AG04449 (cell line): Measurements from ENCODE around the gene PNKD.

ENCODE experiments used
- CTCF ChIA-PET: fragments of 350-600 bp; formaldehyde crosslinking; extraction: SDS; loops from one replicate; lab custom pipeline; 2021; ENCODE audit warnings: antibody characterized with exemption; lab: Yijun Ruan, JAX
- POLR2A ChIA-PET: fragments of 400-600, 350-600 bp; formaldehyde crosslinking; extraction: SDS; loops from one replicate; lab custom pipeline; 2020; ENCODE audit warnings: antibody characterized with exemption, inconsistent platforms; lab: Yijun Ruan, JAX
- DNase-seq: peaks from one replicate; pipeline ENCODE4 v3.0.0-alpha.2; 2010; ENCODE audit warnings: low read depth, low spot score
- H3K4me3 ChIP-seq: 2 replicates; pipeline ENCODE4 v1.5.1; 2011; ENCODE audit warnings: low read depth, mild to moderate bottlenecking, control low read depth, low read length
- TF ChIP-seq, protein P1 (sequence below): IDR thresholded peaks from one replicate; pipeline ENCODE4 v1.5.1; 2011; ENCODE audit warnings: mild to moderate bottlenecking, moderate library complexity, low read length, control low read depth, inconsistent platforms; ENCODE audit not compliant: insufficient read depth; ENCODE audit errors: missing control alignments

The PNKD gene

DNA sequence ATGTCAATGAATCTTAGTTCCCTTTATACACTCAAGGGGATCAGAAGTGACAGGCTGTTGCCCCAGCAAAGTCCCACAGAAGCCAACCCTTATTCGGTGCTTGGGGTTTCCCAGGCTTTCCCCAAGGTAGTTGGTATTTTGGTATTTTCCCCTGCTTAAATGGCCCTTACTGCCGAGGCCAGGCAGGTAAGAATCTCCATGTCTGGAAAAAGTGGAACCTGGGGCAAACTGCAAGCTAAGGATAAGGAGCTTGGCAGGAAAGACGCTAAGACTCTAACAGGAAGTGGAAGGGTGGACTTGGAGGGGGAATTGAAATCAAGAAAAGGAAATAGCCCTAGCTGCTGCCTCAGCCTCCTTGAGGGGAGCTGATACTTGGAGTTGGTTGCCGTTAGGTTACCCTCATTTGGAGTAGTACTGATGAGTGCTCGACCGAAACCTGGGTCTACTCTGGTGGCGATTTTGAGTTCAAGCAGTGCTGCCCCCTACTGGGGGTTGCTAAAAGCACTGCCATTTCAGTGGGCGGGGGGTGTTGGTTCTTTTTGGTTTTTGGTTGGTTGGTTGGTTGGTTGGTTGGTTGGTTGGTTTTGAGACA is 12.8 kb upstream of the PNKD start:
- TF ChIP-seq, protein P1, sequence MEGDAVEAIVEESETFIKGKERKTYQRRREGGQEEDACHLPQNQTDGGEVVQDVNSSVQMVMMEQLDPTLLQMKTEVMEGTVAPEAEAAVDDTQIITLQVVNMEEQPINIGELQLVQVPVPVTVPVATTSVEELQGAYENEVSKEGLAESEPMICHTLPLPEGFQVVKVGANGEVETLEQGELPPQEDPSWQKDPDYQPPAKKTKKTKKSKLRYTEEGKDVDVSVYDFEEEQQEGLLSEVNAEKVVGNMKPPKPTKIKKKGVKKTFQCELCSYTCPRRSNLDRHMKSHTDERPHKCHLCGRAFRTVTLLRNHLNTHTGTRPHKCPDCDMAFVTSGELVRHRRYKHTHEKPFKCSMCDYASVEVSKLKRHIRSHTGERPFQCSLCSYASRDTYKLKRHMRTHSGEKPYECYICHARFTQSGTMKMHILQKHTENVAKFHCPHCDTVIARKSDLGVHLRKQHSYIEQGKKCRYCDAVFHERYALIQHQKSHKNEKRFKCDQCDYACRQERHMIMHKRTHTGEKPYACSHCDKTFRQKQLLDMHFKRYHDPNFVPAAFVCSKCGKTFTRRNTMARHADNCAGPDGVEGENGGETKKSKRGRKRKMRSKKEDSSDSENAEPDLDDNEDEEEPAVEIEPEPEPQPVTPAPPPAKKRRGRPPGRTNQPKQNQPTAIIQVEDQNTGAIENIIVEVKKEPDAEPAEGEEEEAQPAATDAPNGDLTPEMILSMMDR = peak; percentile 52
- no peak overlapping the region for H3K4me3 ChIP-seq
- POLR2A ChIA-PET = no interaction called here
- CTCF ChIA-PET = interaction anchor here (0.6 to 7.8 kb wide), 14 partner anchors 9 to 1196 kb away, joined by 3 to 75 read pairs (median 5); partner anchors contain the start of genes AAMP, ARPC2 and PNKD
- no peak for DNase-seq

DNA sequence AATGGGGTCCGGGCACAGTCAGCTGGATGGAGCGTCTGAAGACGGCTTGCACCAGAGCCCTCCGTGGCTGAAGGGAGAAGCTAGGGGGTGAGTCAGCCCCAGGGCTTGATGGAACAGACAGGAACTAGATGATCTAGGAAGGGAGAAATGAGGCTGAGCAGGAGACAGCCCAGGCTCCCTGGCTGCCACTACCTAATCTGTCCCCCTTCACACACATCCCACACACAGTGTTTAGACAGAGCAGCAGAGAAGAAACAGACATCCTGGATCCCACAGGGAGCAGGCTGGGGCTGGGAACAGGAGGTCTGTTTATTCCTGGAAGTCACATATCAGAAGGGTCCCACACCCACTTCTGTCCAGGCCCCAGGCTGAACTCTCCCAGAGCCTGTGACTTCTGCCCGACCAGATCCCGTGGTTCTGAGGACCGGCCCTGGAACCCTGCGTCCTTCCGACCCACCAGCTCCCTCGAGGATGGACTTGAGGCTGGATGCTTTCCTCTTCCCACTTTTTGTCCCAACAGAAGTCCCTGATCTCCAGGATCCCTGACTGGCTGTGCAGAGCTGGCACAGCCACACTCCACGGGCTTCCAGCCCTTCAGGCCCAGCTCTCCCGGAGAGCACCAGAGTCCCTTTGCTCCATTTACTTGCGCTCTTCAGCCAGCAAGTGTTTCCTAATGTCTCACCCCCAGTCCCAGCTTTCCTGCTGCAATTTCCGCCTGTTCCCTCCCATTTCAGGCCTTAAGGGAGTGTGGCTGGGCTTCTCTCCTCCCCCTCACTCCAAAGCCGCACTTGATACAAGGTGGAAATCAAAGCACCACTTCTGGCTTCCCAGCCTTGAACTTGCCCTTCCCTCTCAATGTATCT is 11.0 kb upstream of the PNKD start:
- ChIA-PET CTCF (interaction anchor here (1.2 to 7.8 kb wide), 9 partner anchors 11 to 90 kb away, joined by 3 to 75 read pairs (median 5); partner anchors contain the start of genes AAMP and PNKD), POLR2A (interaction anchor here (0.6 to 1.8 kb wide), 7 partner anchors 11 to 88 kb away, joined by 3 to 5 read pairs (median 3); partner anchors contain the start of genes AAMP and PNKD)
- H3K4me3 ChIP-seq = no peak overlapping the region
- DNase-seq = peak; percentile 19
- TF ChIP-seq, protein P1 = no peak

DNA sequence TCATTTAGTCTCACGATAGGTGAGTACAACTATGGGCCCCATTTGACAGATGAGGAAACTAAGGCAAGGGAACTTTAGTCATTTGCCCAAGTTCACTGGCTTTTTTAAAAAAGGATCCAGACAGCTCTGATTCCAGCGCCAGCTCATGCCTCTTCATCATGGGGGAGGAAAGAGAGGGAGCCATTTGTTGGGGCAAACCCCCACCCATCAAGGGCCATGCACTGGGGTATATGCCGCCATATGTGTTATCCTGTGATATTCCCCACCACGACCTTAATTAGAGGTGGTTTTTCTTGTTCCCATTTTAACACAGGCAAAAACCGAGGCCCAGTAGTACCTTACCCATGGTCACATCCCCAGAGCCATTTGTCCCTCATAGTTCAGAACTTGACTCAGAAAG is 10.2 kb upstream of the PNKD start:
- TF ChIP-seq, protein P1 = no peak
- ChIA-PET CTCF (interaction anchor here (0.7 to 2.3 kb wide), 3 partner anchors 11 to 75 kb away, joined by 3 to 15 read pairs (median 6); partner anchors contain the start of genes AAMP, PNKD and TMBIM1), POLR2A (interaction anchor here (1.0 to 1.8 kb wide), 2 partner anchors 10 to 12 kb away, joined by 3 to 5 read pairs; partner anchors contain the start of genes AAMP and PNKD)
- no peak for DNase-seq
- no peak overlapping the region for H3K4me3 ChIP-seq

DNA sequence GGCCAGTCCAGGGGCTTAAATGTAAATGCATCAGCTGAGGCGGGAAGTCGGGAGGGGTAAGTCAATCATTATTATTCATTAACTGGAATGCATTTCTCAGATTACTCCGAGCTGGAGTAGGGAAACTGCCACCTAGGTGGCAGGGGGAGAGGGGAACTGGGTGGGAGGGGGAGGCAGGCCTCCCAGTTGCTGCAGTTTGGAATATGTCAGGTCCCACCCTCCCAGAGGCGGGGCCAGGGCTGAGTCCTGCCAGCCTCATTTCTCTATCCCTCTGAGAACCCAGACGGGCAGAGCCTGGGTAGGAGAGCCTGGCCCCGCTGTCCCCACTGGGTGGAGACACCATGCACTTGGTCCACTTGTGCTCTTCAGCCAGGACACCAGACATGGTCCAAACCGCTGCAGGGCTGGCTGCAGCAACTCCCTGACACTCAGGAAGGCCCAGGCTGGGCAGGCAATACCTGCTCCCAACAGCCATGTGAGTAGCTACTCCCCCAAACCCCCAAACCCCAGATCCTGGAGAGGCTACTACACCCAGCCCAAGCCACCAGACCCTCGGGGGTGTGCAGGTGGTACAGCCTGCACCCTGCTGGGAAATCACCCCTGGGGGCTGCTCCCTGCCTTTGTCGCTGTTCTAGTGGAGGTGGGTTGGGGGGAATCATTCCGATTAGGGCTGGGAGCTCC is 9.4 kb upstream of the PNKD start, which contains the start of gene GPBAR1:
GPBAR1 (plus strand) TSS at position 274 of the 681 bp plus-strand sequence. CDS start 1,710 bp downstream, outside the sequence.
- TF ChIP-seq, protein P1 = no peak
- ChIA-PET POLR2A (interaction anchor here (1.0 to 1.8 kb wide), 3 partner anchors 9 to 26 kb away, joined by 3 to 5 read pairs (median 3); partner anchors contain the start of genes AAMP and PNKD), CTCF (interaction anchor here (0.7 to 1.9 kb wide), 3 partner anchors 8 to 32 kb away, joined by 3 to 11 read pairs (median 7); partner anchors contain the start of genes AAMP, PNKD and TMBIM1)
- no peak for DNase-seq
- no peak within 1 kb of the TSS for H3K4me3 ChIP-seq

DNA sequence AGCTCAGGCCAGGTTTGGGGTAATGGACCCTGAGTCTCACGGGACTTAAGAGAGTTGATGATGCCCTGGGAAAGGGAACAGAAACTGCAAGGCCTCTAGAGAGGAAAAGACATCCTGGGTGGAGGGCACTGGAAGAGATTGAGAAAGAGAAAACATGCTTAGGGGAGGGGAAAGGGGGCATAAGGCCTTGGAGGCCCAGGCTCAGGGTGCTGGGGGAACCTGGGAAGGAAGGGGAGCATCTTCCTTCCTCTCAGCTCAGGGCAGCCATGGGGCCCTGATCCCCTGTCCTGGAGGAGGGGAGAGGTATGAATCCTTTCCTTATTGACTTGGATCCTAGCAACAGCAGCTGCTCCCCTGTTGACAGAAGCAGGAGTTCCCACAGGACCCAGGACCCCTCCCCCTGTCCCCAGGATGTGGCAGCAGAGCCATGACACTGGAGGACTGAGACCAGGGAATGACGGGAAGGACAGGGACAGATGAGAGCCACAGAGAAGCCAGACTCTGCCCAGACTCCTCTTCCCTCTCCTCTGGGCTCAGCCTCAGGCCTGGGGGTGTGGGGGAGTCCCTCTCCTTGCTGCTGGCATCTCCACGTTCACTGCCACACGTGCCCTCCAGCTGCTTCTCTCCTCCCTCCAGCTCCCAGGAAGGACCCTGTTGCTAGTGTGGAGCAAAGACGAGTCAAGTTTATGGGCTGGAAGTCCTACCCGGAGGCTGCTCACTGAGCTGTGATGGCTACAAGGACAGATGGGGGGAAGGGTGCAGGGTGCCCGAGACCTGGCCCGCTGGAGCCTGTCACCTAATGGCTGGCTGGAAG is 8.7 kb upstream of the PNKD start:
- H3K4me3 ChIP-seq = no peak overlapping the region
- TF ChIP-seq, protein P1 = no peak
- no peak for DNase-seq
- CTCF ChIA-PET = interaction anchor here (0.7 to 1.9 kb wide), 3 partner anchors 9 to 42 kb away, joined by 3 to 11 read pairs (median 7); partner anchors contain the start of genes AAMP and PNKD
- POLR2A ChIA-PET = interaction anchor here (1.0 to 1.2 kb wide), 2 partner anchors 8 to 25 kb away, joined by 3 to 4 read pairs; partner anchors contain the start of genes AAMP and PNKD
